Astrocyte of the spinal cord (primary cell): Measurements from ENCODE around the gene PASD1.

Experiments
- DNase-seq: peaks from one replicate; pipeline ENCODE4 v3.0.0; 2011; ENCODE audit warnings: low read depth, low spot score
- H3K4me3 ChIP-seq: 2 replicates; pipeline ENCODE4 v1.5.1; 2011; ENCODE audit warnings: low read depth, mild to moderate bottlenecking, low read length, moderate library complexity
- CTCF ChIP-seq: IDR thresholded peaks from 2 replicates; pipeline ENCODE4 v1.5.1; 2012; ENCODE audit warnings: low read depth, mild to moderate bottlenecking, low read length, inconsistent platforms
- in situ Hi-C: cut with HindIII; loops from 2 replicates; pipeline ENCODE4 v1.10.0; 2017; ENCODE audit warnings: low sequenced_read_pairs

Gene PASD1, protein sequence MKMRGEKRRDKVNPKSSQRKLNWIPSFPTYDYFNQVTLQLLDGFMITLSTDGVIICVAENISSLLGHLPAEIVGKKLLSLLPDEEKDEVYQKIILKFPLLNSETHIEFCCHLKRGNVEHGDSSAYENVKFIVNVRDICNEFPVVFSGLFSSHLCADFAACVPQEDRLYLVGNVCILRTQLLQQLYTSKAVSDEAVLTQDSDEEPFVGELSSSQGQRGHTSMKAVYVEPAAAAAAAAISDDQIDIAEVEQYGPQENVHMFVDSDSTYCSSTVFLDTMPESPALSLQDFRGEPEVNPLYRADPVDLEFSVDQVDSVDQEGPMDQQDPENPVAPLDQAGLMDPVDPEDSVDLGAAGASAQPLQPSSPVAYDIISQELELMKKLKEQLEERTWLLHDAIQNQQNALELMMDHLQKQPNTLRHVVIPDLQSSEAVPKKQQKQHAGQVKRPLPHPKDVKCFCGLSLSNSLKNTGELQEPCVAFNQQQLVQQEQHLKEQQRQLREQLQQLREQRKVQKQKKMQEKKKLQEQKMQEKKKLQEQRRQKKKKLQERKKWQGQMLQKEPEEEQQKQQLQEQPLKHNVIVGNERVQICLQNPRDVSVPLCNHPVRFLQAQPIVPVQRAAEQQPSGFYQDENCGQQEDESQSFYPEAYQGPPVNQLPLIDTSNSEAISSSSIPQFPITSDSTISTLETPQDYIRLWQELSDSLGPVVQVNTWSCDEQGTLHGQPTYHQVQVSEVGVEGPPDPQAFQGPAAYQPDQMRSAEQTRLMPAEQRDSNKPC

GRCh38 chrX:151563449-151563848, at the start of gene PASD1:
PASD1 (plus strand) TSS chrX:151563675; CDS start chrX:151601554, 37,879 bp downstream.
- in situ Hi-C loops = no loop called here
- TF ChIP-seq CTCF = no peak

GRCh38 chrX:151515237-151515636, 48.2 kb upstream of the PASD1 start:
- DNase-seq = no peak
- TF ChIP-seq CTCF = no peak
- in situ Hi-C loops = no loop called here
- no peak overlapping the region for H3K4me3 ChIP-seq

More at GRCh38 chrX:151563449-151563848, at the start of gene PASD1:
- no peak within 1 kb of the TSS for H3K4me3 ChIP-seq
- no peak for DNase-seq

- DNase-seq = no peak
- in situ Hi-C loops = no loop called here
Measured at GRCh38 chrX:151516538-151517187, 46.8 kb upstream of the PASD1 start.

DNA sequence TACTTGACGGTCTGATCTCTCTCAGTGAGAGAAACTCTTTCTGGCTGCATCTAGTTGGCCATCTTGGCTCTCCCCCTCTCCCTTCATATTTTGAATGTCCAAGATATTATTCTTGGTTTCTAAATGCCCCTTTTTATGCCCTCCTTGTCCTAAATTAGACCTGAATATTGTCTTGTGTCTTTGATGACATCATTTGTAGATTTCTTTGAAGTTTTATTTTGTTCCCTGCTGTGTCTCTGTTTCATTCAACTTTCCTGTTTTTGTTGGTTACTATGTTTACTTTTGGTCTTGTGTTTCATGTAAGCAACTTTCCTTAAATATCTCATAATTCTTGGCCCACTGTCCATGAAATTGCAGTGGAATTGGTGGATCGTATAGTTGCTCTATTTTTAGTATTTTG, 46.1 kb upstream of the PASD1 start:
- no peak for TF ChIP-seq CTCF
- no peak for DNase-seq
- H3K4me3 ChIP-seq = no peak overlapping the region
- in situ Hi-C loops = no loop called here

More at GRCh38 chrX:151516538-151517187, 46.8 kb upstream of the PASD1 start:
- no peak for TF ChIP-seq CTCF
- H3K4me3 ChIP-seq = no peak overlapping the region

GRCh38 chrX:151523351-151523750, 40.1 kb upstream of the PASD1 start:
- in situ Hi-C loops = no loop called here
- TF ChIP-seq CTCF = no peak

GRCh38 chrX:151536571-151536970, 26.9 kb upstream of the PASD1 start:
- TF ChIP-seq CTCF = no peak
- in situ Hi-C loops = no loop called here
- DNase-seq = no peak
- no peak overlapping the region for H3K4me3 ChIP-seq

More at GRCh38 chrX:151523351-151523750, 40.1 kb upstream of the PASD1 start:
- DNase-seq = no peak
- no peak overlapping the region for H3K4me3 ChIP-seq
